HEK293 (cell line): Measurements from ENCODE around the gene KIAA1671.

Experiments
- GLI2 ChIP-seq: fragments of 450-650 bp; formaldehyde crosslinking; IDR thresholded peaks from 2 replicates; pipeline ENCODE4; 2017; ENCODE audit warnings: missing biosample characterization, missing genetic modification characterization, low read depth, borderline replicate concordance
- HOXA7 ChIP-seq: sonication (generic); formaldehyde crosslinking; IDR thresholded peaks from 2 replicates; pipeline ENCODE4 v1.8.1; 2022; ENCODE audit warnings: missing genetic modification reagents, borderline replicate concordance
- KLF10 ChIP-seq: fragments of 450-650 bp; IDR thresholded peaks from 2 replicates; pipeline ENCODE4 v1.5.1; 2018; ENCODE audit warnings: missing biosample characterization, mild to moderate bottlenecking, missing genetic modification characterization
- KLF16 ChIP-seq: fragments of 450-650 bp; formaldehyde crosslinking; IDR thresholded peaks from 2 replicates; pipeline ENCODE4 v1.5.1; 2017; ENCODE audit warnings: missing biosample characterization, missing genetic modification characterization
- KLF17 ChIP-seq: fragments of 450-650 bp; formaldehyde crosslinking; IDR thresholded peaks from 2 replicates; pipeline ENCODE4 v1.5.1; 2016; ENCODE audit warnings: missing biosample characterization, missing genetic modification characterization
- KLF7 ChIP-seq: fragments of 450-650 bp; formaldehyde crosslinking; IDR thresholded peaks from 2 replicates; pipeline ENCODE4 v1.5.1; 2016; ENCODE audit warnings: missing biosample characterization, missing genetic modification characterization, borderline replicate concordance
- SP3 ChIP-seq: fragments of 450-650 bp; formaldehyde crosslinking; IDR thresholded peaks from 2 replicates; pipeline ENCODE4 v1.5.1; 2016; ENCODE audit warnings: missing biosample characterization, missing genetic modification characterization
- TCF7L2 ChIP-seq: IDR thresholded peaks from 2 replicates; pipeline ENCODE4 v1.6.1; 2011; ENCODE audit warnings: low read depth, mild to moderate bottlenecking, inconsistent platforms, low read length, moderate library complexity, borderline replicate concordance
- ZBTB1 ChIP-seq: fragments of 450-650 bp; formaldehyde crosslinking; IDR thresholded peaks from 2 replicates; pipeline ENCODE4 v1.5.1; 2016; ENCODE audit warnings: missing biosample characterization, missing genetic modification characterization
- ZBTB10 ChIP-seq: fragments of 450-650 bp; formaldehyde crosslinking; IDR thresholded peaks from 2 replicates; pipeline ENCODE4 v1.5.1; 2016; ENCODE audit warnings: missing biosample characterization, missing genetic modification characterization
- ZBTB21 ChIP-seq: fragments of 450-650 bp; formaldehyde crosslinking; IDR thresholded peaks from 2 replicates; pipeline ENCODE4 v1.5.1; 2017; ENCODE audit warnings: missing biosample characterization, missing genetic modification characterization
- ZBTB44 ChIP-seq: fragments of 450-650 bp; IDR thresholded peaks from 2 replicates; pipeline ENCODE4 v1.5.1; 2018; ENCODE audit warnings: missing biosample characterization, mild to moderate bottlenecking, missing genetic modification characterization
- ZNF184 ChIP-seq: fragments of 450-650 bp; IDR thresholded peaks from 2 replicates; pipeline ENCODE4 v1.5.1; 2018; ENCODE audit warnings: missing biosample characterization, mild to moderate bottlenecking, missing genetic modification characterization
- ZNF2 ChIP-seq: fragments of 450-650 bp; formaldehyde crosslinking; IDR thresholded peaks from 2 replicates; pipeline ENCODE4 v1.5.1; 2016; ENCODE audit warnings: missing biosample characterization, missing genetic modification characterization
- ZNF239 ChIP-seq: fragments of 450-650 bp; formaldehyde crosslinking; IDR thresholded peaks from 2 replicates; pipeline ENCODE4 v1.5.1; 2016; ENCODE audit warnings: missing biosample characterization, missing genetic modification characterization
- ZNF24 ChIP-seq: fragments of 450-650 bp; formaldehyde crosslinking; IDR thresholded peaks from 2 replicates; pipeline ENCODE4 v1.5.1; 2016; ENCODE audit warnings: missing biosample characterization, missing genetic modification characterization
- ZNF280D ChIP-seq: fragments of 450-650 bp; formaldehyde crosslinking; IDR thresholded peaks from 2 replicates; pipeline ENCODE4 v1.5.1; 2016; ENCODE audit warnings: missing biosample characterization, missing genetic modification characterization
- ZNF341 ChIP-seq: fragments of 450-650 bp; formaldehyde crosslinking; IDR thresholded peaks from 2 replicates; pipeline ENCODE4; 2016; ENCODE audit warnings: low read depth, missing biosample characterization, missing genetic modification characterization
- ZNF350 ChIP-seq: fragments of 450-650 bp; formaldehyde crosslinking; IDR thresholded peaks from 2 replicates; pipeline ENCODE4 v1.5.0; 2017; ENCODE audit warnings: missing biosample characterization, mild to moderate bottlenecking, missing genetic modification characterization
- ZNF404 ChIP-seq: fragments of 450-650 bp; formaldehyde crosslinking; IDR thresholded peaks from 2 replicates; pipeline ENCODE4 v1.5.1; 2017; ENCODE audit warnings: missing biosample characterization, missing genetic modification characterization
- ZNF548 ChIP-seq: fragments of 450-650 bp; formaldehyde crosslinking; IDR thresholded peaks from 2 replicates; pipeline ENCODE4 v1.5.1; 2016; ENCODE audit warnings: missing biosample characterization, missing genetic modification characterization
- ZNF561 ChIP-seq: fragments of 450-650 bp; IDR thresholded peaks from 2 replicates; pipeline ENCODE4 v1.5.1; 2018; ENCODE audit warnings: missing biosample characterization, missing genetic modification characterization, borderline replicate concordance
- ZNF626 ChIP-seq: fragments of 450-650 bp; sonication (Bioruptor Pico); formaldehyde crosslinking; IDR thresholded peaks from 2 replicates; pipeline ENCODE4 v1.5.1; 2018; ENCODE audit warnings: missing biosample characterization, missing genetic modification characterization, inconsistent platforms
- ZNF658 ChIP-seq: fragments of 450-650 bp; formaldehyde crosslinking; IDR thresholded peaks from 2 replicates; pipeline ENCODE4; 2016; ENCODE audit warnings: missing biosample characterization, missing genetic modification characterization
- ZNF660 ChIP-seq: fragments of 450-650 bp; IDR thresholded peaks from 2 replicates; pipeline ENCODE4 v1.5.1; 2018; ENCODE audit warnings: missing biosample characterization, mild to moderate bottlenecking, missing genetic modification characterization
- ZNF664 ChIP-seq: fragments of 450-650 bp; formaldehyde crosslinking; IDR thresholded peaks from 2 replicates; pipeline ENCODE4 v1.5.1; 2016; ENCODE audit warnings: missing biosample characterization, missing genetic modification characterization
- ZNF704 ChIP-seq: fragments of 450-650 bp; formaldehyde crosslinking; IDR thresholded peaks from 2 replicates; pipeline ENCODE4 v1.5.1; 2016; ENCODE audit warnings: missing biosample characterization, missing genetic modification characterization
- ZNF792 ChIP-seq: fragments of 450-650 bp; formaldehyde crosslinking; IDR thresholded peaks from 2 replicates; pipeline ENCODE4 v1.5.1; 2016; ENCODE audit warnings: missing biosample characterization, missing genetic modification characterization
- ZNF830 ChIP-seq: fragments of 450-650 bp; IDR thresholded peaks from 2 replicates; pipeline ENCODE4 v1.5.0; 2018; ENCODE audit warnings: missing biosample characterization, missing genetic modification characterization, low read depth, mild to moderate bottlenecking, moderate library complexity
- ZSCAN16 ChIP-seq: fragments of 450-650 bp; formaldehyde crosslinking; IDR thresholded peaks from 2 replicates; pipeline ENCODE4 v1.5.1; 2016; ENCODE audit warnings: missing biosample characterization, missing genetic modification characterization

KIAA1671 gene

GRCh38 chr22:24951942-24952836 lies at the start of gene KIAA1671 (continued):
- TF ChIP-seq ZBTB44 (tag by site-specific recombination) (no peak), ZNF561 (peak; percentile 29; the same call in 1 of the 2 replicates), KLF7 (tag by site-specific recombination) (no peak), ZNF341 (tag by site-specific recombination) (no peak), ZNF239 (tag by site-specific recombination) (no peak), ZNF280D (no peak), KLF10 (tag by site-specific recombination) (peak; percentile 72), ZNF24 (tag by site-specific recombination) (no peak; the same call in 1 of the 2 replicates), ZNF658 (tag by site-specific recombination) (no peak), ZNF626 (tag by site-specific recombination) (no peak), KLF17 (no peak; the same call in 1 of the 2 replicates), ZNF830 (no peak), ZBTB21 (tag by site-specific recombination) (no peak), ZNF664 (tag by site-specific recombination) (no peak), ZNF548 (tag by site-specific recombination) (no peak), ZBTB10 (tag by site-specific recombination) (peak; percentile 78), ZBTB1 (no peak), HOXA7 (CRISPR knock-in tag) (no peak), ZNF704 (tag by site-specific recombination) (no peak), SP3 (tag by site-specific recombination) (no peak), GLI2 (tag by site-specific recombination) (no peak), ZNF184 (tag by site-specific recombination) (no peak), KLF16 (0 out of 2 replicates have a peak, but pooled peaks have one; percentile 12), TCF7L2 (no peak), ZNF404 (tag by site-specific recombination) (no peak), ZNF792 (peak; percentile 97), ZSCAN16 (no peak), ZNF350 (tag by site-specific recombination) (no peak), ZNF660 (peak; percentile 58; the same call in 1 of the 2 replicates), ZNF2 (tag by site-specific recombination) (peak; percentile 50; the same call in 1 of the 2 replicates)
